Measurements from ENCODE around the gene SETD5.

DNA sequence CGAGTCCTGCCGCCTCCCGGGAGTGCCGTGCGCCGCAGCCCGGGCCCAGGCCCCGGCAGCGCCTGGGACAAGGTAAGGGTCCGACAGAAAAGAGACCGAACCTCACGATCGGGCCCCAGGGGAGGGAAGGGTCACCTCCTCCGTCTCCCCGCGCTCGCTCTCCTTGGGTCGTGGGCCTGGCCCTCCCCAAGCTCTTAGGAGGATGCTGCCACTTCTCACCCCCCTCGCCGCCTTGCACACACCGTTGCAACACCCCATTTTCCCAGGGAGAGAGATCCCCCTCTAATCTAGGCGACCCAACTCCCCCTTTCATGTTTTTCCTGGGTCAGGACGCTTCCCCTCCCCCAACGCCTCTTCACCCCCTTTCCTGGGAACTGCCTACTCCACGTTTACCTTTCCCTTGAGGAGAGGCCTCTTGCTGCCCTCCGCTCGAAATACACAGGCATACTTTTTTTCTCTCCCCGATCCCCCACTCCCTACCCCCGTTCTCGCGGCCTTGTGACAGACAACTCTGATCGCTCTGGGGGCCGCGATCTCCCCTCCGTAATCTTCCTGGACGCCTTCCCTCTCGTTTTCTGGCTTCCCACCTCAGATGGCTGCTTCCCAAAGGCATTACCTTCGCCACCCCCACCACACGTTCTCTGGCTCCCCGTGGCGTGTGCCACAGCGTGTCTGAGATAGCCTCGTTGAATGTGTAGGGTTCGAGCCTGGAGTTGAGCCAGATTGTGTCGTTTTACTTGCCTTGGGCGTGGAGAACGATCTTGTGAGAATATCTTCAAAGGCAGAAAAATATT is 688 bp downstream of the SETD5 start:
- TF ChIP-seq, protein P1, sequence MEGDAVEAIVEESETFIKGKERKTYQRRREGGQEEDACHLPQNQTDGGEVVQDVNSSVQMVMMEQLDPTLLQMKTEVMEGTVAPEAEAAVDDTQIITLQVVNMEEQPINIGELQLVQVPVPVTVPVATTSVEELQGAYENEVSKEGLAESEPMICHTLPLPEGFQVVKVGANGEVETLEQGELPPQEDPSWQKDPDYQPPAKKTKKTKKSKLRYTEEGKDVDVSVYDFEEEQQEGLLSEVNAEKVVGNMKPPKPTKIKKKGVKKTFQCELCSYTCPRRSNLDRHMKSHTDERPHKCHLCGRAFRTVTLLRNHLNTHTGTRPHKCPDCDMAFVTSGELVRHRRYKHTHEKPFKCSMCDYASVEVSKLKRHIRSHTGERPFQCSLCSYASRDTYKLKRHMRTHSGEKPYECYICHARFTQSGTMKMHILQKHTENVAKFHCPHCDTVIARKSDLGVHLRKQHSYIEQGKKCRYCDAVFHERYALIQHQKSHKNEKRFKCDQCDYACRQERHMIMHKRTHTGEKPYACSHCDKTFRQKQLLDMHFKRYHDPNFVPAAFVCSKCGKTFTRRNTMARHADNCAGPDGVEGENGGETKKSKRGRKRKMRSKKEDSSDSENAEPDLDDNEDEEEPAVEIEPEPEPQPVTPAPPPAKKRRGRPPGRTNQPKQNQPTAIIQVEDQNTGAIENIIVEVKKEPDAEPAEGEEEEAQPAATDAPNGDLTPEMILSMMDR (optimal IDR thresholded peaks at IDR 0.05 in 1 of 3, IDR thresholded peaks at IDR 0.05 in 1 of 3, conservative IDR thresholded peaks at IDR 0.05 in 1 of 3; ENCODE audit: extremely low read depth in 1 of 3, insufficient read depth in 2 of 3, low read length in 3 of 3) = no peak
- TF ChIP-seq EZH2 (IDR thresholded peaks at IDR 0.05; ENCODE audit: low read length) = no peak
